Measurements from ENCODE around the gene CFAP53.

The CFAP53 gene

DNA sequence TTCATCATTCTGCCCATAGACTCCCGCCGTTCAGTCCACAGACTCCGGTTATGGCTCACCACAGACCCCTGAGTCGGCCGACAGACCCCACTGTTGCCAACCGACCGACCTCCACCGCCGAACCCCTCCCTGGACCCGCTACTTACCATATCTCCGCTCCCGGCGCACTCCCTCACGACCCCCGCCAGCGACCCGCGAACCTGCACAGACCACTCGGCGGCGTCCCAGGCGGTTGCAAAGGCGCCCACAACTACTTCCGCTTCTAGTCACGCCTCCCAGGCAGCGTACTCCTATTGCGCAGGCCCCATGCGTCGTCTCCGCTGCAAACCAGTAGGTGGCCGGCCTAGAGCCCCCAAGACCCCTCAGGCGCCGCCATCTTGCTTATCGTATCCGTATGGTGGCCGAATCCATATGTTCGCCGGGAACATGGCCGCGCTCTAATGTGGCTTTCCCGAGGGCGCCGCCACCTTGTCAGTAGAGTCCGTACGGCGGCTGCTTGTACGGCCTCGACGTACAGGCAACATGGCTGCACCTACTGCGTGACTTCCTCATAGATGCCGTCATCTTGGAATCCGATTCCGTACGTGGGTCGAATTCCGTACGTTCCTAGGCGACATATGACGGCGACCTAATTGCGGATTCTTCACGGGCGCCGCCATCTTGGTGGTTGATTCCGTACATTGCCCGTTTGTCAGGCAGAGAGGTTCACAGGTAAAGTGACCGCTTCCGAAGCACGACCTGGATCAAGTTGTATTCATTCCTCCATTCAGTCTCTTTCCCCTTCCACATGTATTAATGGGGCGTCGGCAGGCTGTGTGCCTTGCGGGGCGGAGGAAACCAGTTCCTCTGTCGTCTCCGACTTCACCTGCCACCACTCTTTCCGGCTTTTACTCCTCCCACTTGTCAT lies 21.4 kb upstream of the CFAP53 start, which contains the start of gene CXXC1:
Gene CXXC1 (minus strand): TSS at position 252 of the 907 bp plus-strand sequence. CDS start 103 bp downstream, at position 149.
- DNase-seq = peak; percentile 98 to 100 (median 98)

DNA sequence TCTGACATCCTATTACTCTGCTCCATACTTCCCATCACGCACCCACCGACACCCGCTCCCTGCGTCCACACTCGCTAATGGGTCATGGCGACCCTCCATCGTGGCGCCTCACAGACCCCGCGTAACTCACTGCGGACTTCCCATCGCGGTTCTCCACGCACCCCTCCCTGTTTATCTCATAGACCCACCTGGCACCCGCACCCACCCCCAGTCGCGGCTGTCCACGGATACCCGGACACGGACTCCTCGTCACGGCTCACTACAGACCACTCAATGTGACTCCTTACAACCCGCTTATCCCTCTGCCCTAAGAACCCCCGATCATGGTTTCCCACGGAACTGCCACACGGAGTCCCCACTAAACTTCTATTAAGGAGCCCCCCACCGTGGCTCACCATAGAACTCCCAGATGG lies 20.7 kb upstream of the CFAP53 start:
- no peak for DNase-seq

DNA sequence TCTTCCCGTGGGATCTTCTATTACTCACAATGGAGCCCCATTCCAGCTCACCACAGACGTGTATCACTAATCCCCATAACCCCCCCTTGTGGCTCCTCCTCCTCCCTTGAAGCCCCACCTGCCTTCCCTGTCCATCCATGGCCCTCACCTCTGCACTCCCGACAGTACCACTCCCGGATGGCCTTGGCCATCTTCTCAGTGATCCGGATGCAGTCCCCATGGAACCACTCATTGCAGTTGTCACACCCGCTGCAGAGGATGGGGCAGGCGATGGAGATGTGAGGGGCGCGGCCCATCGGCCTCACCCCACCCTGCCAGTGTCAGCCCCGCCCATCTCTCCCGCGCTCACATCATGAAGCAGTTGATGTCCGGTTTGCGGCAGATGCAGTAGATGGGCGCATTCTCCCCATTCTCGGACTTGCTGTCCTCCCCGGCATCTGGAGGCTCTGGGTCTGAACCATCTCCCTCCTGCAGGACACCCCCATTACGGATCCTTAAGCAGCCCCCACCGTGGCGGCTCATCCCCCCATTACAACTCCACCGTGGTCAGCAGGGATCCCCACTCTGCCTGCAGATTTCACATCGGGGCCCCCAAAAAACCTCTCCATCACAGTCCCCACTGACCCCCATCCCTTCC lies 20.2 kb upstream of the CFAP53 start:
- peak in 2 of 3 experiments; percentile 4 to 29 for DNase-seq

DNA sequence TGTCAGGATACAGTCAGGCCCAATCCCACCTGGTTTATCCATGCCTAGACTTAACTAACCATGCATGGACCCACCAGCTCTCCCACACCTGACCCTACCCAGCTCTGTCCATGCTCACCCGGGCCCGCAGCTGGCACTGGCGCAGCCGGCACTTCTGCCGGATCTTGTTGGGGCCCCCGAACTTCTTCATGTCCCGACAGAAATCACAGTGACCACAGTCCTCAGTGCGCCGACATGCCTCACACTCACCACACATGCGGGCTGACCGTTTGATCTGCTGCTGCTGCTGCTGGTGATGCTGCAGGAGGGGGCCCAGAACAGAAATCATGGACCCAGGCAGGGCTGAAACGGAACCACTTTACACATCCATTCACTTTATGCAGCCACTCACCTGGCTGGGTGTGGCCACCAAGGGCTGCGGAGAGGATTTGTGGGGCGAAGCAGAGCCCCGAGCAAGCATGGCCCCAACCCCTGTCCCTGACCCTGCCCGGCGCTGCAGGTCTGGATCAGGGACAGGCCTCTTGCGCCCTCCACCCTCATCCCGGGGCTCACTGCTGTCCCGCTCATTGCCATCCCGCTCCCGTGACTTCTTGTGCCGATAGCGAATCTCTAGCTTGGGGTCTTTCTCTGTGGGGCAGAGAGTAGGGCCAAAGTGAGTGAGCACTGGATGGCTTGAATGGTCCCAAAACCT lies 19.5 kb upstream of the CFAP53 start:
- DNase-seq = no peak

DNA sequence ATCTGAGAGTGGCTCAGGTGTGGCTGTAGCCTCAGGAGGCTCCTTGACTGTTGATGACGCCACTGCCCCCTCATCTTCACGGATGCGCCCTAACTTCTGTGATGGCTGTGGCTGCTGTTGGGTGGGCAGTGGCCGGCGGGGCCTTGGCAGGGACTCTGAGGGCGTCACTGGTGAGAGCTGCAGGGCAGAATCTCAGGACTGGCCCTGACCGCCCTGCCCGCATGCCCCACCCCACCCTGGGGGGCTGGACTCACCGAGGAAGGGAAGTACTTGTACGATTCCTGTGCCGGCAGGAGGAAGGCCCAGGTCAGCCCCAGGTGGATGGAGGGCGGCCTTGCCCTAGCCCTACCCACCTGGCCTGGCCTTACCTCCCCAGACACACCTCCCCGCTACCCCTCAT lies 18.8 kb upstream of the CFAP53 start:
- no peak for DNase-seq

DNA sequence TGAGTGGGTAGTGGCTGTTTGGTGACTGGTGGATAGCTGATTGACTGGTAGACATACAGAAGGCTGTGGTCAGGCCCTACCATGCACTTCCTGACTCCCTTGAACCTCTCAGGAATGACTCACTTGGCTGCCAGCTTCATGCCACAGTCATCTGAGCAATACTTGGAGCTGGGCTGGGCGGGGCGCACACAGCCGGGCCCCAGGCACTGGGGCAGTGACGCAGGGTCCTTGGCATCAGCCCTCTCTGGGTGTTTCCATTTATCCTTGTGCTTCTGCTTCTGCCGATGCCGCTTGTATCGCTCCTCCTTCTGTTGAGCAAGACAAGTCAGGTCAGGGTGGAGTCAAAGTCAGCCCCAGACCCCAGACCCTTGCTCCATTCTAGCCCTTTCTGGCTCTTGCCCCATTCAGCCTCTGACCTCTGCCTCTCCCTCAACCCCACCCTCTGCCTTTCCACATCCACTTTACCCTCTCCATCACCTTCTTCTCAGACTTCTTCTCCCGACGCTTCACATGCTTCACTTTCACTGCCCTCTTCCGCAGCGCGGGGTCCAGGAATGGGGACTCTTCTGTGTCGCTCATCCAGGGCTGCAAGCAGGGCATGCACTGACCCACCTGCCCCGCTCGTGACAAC lies 18.1 kb upstream of the CFAP53 start:
- no peak for DNase-seq

DNA sequence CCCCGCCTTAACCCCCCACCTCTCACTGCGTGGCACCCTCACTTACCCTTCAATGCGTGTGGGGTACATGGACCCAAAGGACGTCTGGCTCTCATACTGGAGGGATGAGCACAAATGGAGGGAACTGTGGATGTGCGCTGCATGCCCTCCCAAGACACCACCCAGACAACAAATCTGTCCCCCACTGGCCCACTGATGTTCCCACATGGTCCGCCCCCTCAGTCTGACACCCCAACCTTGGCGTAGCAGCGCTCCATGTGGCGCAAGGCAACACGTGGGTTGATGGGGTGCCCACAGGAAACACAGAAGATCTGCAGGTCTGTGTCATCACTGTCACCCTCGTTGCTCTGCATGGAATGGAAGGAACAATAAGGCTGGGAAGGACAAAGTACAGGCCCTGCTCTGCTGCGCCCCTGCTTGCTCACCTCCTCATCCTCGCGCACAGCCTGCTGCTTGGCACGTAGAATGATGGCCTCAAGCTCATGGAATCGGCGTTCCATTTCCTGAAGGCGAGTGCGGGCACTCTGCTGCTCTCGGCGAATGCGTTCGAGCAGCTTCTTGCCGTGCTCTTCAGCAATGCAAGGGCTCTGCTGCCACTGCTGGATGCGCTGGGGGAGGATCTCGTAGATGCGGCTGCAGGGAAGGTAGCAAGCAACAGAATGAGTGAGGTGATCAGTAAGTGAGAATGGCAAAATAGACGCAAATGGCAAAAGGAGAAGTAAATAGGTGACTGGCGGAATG lies 17.3 kb upstream of the CFAP53 start:
- no peak for DNase-seq

DNA sequence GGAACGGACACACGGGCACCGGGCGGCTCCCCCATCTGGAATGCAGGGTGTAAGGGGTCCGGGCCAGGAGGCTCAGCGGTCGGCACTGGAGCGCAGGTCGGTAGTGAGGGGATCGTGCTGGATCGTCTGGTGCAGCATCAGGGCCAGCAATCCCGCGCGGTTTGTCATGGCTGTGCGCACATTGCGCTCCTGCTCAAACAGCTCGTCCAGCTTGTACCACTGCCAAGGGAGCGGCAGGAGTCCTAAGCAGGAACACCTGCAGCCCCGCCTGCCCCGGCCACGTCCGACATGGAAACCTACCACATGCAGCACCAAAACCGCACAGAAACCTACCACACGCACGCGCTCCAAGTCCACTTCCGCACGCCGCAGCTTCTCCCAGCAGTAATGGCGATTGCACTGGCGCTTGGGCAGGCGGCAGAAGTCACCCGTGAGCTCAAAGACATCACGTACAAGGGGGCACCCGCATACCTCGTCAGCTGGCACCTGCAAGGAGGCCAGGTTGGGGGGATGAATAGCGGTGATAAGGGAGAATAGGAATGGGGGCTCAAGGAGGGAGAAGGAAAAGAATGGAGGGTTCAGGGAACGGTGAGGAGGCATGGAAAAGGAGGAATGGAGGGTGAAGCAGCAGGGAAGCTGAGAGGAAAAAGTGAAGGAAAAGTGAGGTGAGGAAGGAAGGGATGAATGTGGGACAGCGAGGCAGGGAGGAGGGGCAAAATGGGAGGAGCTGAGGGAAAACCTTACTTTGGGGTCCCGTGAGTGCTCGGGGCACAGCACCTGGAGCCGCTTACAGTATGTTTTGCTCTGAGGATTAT lies 16.4 kb upstream of the CFAP53 start:
- no peak for DNase-seq

DNA sequence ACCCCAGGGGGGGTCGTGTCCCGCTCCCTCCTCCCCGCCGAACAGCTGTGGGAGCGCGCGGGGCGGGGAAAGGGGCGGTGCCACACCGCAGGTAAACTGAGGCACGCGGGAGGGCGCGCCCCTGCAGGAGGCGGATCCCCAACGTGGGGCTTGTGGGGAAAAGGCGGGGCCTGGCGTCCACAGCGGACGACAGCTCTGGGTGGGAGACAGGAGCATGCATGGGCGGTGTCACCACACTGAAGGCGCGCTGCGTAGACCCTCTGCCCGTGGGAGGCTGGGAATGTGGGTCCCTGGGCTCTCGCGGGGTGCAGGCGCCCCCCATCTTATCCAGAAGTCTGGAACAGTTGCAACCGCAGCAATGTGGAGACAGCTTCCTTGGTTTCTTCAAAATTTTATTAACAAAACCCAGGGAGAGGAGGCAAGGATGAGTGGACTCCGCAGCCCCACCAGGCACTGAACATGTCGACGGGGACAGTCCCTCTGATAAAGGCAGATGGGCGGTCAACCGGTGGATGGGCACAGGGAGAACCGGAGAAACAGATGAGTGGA lies 15.8 kb upstream of the CFAP53 start:
- no peak for DNase-seq

DNA sequence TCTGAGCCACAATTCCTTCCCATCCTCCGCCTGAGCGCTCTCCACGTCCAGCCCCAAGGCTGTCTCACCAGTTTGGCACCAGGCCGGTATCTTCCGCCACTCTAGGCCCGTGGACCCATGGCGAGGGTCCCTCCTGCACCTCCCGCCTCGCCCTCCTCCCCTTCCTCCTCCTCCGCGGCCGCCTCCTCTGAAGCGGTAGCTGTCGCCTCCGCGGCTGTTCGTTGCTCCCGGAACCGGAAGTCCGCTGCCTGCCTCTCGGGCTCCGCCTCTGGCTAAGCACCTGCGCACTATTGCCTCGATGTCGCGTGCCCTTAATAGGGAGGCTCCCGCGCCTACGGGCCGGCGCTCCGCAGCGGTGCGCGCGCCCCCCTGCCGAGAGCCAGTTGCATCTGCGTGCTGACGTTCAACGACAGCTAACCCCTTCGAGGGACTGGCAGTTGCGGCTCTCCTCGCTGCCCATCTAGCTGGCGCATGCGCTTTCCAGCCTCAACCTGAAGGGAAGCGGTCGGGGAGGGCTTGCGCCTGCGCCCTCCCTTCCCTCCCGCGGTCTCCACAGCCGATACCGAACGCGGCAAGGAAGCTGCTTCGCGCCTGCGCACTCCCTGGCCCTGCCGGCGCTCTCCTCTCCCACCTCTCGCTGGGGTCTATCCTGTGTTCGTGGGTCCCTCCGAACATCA lies 15.1 kb upstream of the CFAP53 start, which contains the start of gene MBD1:
Gene MBD1 (minus strand): TSS at position 229 of the 677 bp plus-strand sequence. CDS start 1,531 bp downstream, outside the sequence.
- peak; percentile 96 to 99 (median 98) for DNase-seq

DNA sequence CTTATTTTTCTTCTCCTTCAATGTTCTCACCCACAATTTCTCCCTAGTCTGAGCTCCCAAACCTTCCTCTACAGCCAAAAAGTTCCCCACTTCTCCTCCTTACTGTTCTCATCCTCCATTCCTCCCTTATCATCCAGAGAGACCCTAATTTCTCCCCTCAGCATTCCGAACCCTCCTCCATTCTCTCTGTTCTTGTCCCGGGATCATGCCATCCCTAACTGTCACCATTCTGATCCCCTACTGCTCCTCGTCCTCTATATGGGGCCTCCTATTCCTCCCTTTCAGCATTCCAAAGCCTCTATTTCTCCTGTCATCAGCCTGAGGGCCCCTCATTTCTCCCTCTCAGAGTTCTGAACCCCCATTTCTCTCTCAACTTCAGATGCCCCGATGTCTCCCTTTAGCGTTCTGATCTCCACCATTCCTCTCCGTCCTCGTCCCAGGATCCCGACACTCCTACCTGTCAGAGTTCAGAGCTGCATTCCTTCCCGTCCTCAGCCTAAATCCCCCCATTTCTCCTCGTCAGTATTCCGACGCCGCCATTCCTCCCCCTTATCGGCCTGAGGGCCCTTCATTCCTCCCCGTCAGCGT lies 14.5 kb upstream of the CFAP53 start:
- DNase-seq = no peak

DNA sequence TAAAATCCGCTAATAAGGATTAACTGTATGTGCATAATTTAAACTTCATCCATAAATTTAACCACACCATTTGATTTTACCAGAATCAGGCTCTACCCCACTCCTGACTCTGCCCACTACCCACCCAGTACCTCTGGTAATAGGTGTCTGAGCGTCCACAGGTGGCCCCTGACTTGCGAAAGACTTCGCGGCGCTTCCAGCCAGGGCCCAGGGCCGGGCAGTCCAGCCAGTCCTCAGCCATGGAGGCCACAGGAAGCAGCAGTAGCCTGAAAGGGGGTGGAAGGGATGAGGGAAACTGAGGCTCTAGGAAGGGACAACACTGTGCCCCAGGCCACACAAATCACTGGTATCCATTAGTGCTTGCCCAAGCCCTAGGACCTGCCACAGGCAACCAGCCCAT lies 13.5 kb upstream of the CFAP53 start:
- no peak for DNase-seq

DNA sequence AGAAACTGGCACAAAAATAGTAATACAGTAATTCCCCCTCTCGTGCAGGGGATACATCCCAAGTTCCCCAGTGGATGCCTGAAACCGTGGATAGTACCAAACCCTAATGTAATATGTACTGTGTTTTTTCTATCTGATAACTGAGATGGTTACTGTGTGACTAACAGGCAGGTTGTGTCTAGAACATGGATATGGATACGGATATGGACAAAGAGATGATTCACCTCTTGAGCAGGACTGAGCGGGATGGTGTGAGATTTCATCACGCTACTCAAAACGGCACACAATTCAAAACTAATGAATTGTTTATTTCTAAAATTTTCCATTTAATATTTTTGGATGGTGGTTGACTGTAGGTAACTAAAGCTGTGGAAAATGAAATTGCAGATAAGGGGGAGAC lies 11.6 kb upstream of the CFAP53 start:
- no peak for DNase-seq

DNA sequence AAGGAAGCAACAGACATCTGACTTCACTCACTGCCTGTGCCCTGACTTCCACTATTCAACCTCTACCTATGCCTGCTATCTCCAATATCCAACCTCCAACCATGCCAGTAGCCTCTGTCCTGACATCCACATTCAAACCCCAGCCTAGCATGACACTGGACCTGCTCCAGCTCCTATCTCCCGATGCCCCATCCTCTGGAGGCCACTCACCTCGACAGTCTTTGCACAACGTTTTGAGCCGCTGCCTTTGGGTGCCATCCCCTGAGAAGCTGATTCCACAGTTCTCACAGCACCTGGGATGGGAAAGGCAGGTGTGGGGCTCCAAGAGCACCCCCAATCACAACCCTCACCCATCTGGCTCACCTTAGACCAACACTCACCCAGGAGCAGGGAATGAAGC lies 10.2 kb upstream of the CFAP53 start:
- DNase-seq = no peak

DNA sequence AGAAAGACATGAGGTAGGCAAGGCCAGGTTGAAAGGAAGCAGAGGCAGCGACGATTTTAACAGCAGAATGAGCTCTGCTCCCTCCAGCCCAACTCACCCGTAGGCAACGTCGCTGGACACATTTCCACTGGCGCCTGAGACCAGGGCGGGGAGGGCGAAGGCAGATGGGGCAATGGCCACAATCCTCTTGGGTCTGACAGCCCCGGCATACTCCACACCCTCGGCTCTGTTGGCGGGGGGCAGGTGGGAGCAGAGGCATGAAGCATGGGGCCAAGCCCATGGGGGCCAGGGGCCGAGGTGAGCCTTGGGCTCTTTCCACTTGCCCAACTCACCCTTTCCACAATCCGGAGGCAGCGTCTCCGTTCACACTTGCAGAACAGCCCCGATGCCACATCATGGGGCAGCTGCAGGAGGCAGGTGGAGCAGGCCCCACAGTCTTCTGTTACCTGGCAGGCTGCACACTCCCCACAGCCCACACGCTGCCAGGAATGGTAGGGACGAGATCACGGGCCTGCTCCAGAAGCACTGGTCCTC lies 9.3 kb upstream of the CFAP53 start:
- DNase-seq = no peak

DNA sequence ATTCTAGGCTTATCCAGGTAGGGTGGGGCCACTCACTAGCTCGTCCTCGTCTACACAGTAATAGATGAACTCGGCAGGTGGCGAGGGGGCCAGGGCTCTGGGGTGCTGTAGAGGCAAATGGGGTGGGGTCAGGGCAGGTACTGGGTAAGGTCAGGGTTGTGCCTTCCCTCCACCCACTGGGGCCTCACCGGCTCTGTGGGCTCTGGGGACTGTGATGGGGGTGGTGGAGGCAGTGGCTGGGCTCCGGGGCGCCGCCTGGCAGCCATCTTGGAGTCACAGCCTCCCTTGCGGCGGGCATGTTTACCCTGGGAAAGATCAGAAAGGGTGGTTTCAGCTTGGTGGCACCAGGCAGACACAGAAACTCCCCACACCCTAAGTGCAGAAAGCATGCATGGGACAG lies 8.6 kb upstream of the CFAP53 start:
- no peak for DNase-seq

DNA sequence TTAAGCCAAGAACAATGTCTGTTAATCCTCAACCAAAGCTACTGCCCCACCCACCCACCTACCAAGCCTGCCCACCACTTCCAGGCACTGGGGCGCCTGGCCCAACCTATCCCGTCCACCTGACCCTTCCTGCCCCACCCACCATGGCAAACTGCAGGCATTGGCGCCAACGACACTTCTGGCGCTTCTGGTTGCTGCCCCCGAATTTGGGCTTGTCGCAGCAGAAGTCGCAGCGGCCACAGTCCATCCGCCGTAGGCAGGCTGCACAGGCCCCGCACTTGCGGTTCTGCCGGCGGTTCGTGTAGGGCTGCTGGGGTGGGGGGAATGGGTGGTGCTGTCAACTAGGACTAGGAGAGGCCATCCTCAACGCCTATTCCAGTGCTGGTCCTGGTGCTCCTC lies 7.7 kb upstream of the CFAP53 start:
- no peak for DNase-seq

DNA sequence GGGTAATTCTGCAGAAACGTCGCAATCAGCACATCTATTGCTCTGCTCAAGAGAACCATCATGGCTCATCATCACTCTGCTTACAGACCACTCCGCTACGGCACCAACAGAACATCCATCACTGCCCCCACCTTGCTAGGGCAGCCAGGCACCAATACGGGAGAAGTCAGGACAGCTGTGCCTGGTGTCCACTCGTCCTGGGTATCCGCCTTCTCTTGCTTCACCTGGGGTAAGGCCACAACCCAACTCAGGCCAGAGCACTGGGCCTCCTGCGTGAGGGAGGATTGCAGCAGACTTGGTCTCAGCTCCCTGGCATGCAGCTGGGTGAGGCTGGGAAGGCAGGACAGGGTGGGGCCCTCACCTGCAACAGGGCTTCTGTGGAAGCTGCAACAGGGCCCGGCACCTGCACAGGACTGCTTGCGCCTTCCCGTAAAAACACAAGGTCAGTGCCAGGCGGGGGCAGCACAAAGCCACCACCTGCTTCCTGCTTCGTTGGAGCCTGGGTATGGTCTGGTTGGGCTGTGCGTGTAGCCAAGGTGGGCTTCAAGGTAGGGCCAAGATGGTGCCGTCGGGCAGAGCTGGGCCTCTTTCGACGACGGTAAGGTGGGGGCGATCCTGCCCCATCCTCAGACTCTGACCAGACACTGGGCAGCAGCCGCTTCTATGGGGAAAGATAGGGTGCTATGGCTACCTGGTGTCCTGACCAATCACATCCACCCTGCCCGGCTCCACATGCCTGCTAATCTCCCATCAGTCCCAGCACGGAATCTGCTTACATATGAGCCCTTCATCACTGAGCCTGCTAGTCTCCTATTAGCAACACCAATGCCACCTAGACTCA lies 7.1 kb upstream of the CFAP53 start:
- no peak for DNase-seq

DNA sequence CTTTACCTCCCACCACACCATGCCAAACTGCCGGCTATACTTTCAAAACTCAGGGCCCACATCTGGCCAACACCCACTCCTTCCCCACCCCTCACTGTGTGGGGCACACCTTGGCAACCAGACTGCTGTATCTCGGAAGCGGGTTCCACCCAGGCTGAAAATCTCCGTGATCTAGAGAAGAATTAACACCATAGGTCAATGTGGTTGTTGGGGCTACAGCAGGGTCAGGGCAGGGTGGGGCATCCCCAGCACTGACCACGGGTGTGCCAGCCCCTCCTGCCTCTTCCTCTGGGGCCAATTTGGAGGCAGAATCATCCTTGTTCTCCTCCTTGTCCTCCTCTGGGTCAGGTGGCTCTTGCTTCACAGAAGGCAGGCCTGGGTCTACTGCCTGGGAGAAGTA lies 6.3 kb upstream of the CFAP53 start:
- DNase-seq = no peak

All from NCI-H1417 (cell line).